GM19351 (cell line): ENCODE results near the gene DIPK1A.

Experiments used
- ATAC-seq: cut with Tn5 transposase; IDR thresholded peaks from one replicate; pipeline ENCODE4 v1.9.1; 2021; ENCODE audit warnings: mild to moderate bottlenecking, moderate library complexity; ENCODE audit not compliant: unreplicated experiment

DIPK1A gene

DNA sequence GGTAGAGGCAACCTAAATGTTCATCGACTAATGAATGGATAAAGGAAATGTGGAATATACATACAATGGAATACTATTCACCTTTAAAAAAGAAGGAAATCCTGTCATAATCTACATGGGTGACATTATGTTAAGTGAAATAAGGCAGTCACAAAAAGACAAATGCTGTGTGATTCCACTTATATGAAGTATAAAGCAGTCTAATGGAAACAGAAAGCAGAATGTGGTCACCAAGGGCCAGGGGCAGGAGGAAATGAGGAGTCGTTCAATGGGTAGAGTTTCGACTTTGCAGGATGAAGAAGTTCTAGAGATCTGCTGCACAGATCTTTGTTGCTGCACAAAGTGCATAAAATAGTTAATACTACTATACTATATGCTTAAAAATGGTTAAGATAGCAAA is 7.8 kb downstream of the DIPK1A start:
- ATAC-seq, result peak; percentile 60

DNA sequence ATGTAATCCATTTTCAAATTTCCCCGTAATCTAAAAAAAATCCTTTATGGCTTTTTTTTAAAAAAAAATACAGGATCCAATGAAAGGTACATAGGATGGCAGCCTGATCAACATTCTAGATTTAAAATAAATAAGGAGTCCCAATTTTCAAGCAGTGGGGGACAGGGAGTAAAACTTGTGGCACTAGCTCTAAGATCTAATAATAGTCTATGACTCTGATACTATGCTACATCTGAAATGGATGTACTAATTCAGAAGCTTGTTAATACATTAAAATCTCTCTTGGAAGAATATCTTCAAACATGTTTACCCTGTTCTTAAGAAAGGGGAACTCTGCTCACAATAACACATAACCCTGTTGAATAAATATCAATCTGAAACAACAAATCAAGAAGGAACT is 8.5 kb downstream of the DIPK1A start:
- no peak for ATAC-seq

DNA sequence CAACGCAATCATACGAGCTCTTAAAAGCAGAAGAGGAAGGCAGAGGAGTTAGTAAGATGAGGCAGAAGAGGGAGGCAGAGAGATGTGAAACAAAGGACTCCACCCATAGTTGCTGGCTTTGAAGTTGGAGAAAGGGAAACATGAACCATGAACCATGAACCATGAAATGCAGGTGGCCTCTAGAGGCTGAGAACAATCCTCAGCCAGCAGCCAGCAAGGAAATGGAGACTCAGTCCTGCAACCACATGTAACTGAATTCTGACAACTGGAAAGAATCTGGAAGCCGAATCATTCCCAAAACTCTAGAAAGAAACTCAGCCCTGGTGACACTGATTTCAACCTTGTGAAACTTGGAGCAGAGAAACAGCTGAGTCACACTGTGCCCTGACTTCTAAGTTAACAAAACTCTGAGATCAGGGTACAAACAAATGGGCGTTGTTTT is 10.1 kb downstream of the DIPK1A start:
- ATAC-seq, result peak; percentile 69

DNA sequence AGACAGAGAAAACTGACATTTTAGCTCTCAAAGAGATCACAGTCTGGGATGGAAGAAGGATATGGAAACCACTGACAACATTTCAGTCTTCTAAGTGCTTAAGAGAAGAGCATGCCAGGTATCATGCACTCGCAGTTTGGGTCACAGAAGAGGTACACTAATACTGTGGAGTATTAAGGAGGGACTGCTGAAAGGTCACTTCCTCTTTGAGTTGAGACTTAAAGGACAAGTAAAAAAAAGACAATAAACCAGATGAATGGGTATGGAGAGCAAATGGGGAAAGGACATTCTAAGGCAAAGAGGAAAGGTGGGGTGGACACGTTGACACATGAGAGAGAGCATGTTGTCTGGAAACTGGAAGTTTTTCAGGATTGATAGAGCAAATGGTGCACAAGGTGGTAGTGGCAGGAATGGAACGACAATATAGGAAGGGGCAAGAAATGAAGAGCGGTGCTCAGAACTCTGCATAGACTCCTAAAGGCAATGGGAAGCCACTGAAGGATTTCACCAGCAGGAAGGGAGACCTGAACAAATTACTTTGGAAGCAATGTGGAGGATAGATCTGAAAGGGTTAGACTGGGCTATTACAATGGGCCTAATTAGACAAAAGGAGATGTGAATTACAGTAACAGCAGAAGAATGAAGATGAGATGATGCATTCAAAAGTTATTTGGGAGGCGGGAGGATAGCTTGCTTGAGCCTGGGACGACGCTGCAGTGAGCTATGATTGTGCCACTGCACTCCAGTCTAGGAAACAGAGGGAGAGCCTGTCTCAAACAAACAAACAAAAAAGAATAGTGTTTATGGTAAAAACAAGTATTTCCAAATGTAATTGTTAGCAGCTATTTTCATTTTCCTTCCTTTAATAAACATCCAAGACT is 11.1 kb downstream of the DIPK1A start:
- ATAC-seq, result peak; percentile 49

DNA sequence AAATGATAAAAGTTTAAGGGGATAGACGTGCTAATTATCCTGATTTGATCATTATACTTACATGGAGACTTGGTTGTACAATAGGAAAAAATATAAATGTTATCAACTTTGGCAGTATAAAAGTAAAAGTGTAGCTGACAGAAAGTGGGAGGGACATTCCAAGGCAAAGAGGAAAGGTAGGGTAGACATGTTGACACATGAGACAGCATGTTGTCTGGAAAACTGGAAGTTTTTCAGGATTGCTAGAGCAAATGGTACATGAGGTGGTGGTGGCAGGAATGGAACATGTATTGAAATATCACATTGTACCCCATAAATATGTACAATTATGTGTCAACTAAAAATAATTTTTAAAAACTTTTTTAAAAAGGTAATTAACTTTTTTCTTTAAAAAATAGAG is 13.2 kb downstream of the DIPK1A start:
- no peak for ATAC-seq

DNA sequence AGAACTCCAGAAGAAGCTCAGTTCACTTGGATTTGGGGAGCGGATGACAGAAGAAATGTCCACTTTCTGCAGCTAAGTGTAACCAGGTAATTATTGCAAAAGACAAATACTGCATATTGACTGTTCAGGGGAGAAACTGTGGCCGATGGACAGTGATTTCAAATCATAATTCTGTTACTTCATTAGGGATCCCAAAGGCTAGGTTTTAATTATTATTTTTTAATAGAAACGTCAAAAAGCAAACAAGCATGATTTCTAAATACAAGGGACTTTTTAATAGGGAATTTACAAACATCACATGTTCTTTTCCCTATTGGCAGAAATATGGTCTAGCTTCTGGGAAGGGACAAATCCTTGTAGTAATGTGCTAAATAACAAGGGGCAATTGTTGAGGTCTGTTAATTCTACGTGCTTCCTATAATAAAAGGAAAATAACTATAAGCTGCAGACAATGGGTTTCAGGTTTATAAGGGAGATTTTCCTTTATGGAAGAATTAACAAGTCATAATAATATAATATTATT is 15.5 kb downstream of the DIPK1A start:
- ATAC-seq, result no peak

DNA sequence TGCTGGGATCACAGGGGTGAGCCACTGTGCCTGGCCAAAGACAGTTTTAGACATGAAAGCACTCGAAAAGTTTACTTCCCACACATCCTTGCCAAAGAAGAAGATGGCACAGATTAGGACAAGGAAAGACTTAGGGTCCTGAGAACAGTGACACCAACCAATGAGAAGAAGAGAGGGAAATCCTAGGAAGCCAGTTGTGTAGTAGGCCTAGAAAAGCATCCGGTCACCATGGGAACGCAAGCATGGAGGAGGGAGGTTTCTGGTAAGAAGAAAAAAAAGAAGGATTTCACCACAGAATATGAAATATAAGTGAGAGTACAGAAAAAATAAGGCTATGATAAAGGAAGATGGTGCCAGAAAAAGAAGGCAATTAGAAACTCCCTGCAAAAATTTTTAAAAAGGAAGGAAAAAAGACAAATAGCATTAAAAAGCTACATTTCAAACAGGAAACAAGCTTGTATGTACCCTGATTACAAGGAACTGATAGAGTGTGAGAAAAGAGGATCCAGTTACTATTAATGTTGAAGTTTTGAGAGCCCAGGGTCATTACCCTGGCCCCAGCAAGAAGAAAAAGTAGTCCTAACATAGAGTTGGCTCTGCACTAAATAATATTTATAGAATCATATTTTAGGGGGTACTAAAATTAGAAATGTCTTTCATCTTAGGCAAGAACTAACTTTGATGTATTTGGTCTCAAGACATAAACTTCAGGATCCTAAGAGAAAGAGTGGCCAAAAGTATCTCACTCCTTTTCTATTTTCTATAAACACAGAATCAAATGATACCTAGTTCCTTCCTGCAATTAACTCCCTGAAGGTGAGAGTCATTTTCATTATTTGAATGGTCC is 16.1 kb downstream of the DIPK1A start:
- peak; percentile 43 for ATAC-seq

DNA sequence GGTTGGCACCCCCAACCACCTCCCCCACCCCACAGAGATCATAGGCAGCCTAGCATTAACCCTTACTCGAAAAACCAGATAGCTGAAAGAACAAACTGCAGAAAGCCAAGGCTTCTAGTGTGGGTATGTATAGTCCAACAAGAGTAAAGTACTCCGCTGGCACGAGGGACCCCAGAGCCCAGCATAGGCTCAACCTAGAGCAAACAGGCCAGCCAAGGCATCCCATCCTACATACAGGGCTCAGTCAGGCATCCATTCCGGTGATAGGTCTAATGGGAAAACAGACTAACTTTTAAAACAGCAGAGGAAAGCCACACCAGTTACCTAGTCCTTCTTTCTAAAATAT is 17.8 kb downstream of the DIPK1A start:
- ATAC-seq, result no peak

DNA sequence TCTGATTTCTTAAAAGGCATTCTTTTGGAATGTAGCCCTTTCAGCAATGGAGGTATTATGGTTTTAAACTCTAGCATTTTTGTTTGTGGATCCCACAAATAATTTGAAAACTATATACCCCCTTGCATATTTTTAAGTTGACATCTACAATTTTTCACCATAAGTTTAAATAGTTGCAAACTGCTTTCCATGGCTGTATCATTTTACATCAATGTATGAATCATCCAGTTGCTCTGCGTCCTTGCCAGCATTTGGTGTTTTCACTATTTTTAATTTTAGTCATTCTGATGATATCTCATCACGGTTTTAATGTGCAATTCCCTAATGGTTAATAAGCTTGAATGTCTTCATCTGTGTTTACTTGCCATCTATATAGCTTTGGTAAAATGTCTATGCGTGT is 20.7 kb downstream of the DIPK1A start:
- ATAC-seq, result no peak

DNA sequence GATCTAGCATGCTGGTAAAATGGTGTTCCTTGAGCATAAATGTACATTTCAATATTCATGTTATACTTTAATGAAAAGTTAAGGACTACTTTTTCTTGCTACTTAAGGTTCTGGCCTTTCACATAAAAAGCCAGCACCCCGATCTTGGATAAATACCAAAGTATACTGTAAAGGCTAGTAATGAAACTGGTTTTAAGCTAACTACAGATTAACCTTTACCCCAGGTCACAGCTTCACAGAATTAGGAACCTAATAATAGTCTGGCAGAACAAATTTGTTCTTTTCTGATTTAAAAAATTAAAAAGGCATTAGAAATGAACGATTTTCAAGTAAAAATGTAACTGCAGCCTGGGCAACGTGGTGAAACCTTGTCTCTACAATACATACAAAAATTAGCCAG is 23.5 kb downstream of the DIPK1A start:
- ATAC-seq, result no peak

DNA sequence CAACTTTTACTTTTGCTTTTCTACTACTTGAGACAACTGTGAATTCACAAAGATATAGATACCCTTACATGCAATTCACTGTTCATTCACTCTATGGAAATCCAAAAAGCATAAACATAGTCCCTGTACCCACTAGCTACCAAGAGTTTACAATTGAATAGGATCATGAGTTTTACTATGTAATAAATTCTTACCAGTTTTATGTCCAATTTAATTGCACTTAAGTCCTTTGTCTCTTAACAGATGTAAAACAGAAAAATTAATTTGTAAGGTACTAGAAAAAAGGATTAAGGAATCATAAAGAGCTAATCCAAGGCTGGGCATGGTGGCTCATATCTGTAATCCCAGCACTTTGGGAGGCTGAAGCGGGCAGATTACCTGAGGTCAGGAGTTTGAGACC is 24.4 kb downstream of the DIPK1A start:
- no peak for ATAC-seq

DNA sequence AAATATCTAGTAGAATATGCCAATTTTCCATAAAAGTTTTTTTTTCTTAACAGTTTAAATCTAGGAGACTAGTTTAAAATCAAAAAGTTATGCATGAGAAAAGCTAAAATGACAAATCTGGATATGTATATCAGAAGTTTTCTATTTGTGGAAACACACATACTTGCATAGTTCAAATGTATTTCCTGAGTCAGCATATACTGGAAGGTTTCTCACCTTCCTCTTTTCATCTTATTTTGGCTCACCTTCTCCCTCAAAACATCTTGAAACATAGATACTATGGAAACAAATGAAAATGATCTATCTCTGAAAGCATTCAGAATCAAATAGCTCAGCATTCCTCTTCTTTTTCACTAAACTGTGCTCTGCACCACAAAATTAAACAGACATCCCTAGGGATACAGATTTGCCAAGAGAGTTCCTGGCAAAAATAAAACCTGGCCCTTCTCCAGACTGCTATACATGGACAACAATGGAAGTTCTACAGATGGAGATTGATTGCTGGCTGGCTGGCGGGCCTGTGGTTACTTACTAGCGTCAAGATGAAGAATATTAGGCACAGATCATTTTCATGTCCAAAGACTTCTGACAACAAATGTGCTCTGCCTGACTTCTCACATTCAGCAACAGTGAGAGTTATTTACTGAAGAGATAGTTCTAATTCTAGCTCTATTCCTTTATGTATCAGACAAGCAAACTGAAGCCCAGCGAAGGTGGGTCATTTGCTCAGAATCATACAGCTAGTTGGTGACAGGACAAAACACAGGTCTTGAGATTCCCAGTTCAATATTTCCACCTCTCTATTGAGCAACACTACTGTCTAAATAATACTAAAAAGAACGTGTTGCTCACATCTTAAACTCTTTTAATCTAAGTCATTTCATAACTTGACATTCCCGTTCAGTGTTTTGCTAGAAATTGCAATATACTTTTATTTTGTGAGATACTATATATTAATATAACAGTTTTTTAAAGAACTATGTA is 26.6 kb downstream of the DIPK1A start:
- ATAC-seq, result no peak

DNA sequence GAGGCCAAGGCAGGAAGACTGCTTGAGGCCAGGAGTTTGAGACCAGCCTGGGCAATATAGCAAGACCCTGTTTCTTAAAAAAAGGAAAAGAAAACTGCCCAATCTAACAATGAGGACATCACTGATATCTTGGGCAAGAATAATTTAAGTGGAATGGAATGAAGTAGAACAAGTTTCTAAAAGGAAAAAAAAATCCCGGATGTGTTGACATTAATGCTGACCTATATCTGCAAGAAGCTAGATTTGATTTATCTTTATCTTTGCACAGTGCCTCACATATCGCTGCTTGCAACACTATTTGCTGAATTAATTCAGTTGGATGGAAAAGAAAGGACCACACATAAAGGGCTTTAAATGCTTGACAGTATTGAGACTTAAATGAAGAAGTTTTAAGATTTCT is 27.8 kb downstream of the DIPK1A start:
- ATAC-seq, result no peak

DNA sequence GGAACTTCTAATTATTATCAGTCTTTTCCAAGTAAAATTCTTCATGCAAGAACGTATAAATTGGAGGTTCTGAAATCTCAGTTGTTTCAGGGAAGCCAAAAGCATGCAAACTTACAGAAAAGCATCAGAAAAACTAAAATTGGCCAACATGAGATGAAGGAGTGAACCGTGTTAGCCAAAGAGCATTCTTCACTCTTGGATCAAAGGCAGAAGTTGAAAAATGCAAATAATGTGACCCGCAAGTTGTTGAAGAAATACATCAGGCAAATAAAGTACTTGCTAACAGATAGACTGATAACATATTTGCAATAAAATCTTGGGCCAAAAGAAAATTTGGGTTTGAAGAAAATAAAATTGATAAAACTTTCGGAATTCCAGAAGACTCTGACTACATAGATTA is 29.6 kb downstream of the DIPK1A start:
- ATAC-seq, result no peak

DNA sequence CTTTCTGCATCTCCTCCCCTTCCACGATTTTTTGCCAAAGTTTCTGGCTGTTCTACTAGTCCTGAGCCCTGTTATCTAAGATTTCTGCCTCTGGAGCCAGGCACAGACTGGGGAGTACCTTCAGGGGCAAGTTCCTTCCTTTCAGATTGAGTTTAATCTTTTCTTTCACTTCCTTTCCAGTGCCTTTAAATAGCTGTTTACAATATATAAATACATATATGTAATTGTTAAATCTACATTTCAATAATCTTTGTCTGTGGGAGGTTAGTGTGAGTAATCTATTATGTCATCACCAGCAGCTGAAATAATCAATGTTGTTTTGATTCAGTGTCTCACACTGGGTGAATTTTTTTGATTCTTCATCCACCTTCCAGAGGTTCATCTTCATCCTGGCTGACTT is 31.8 kb downstream of the DIPK1A start:
- peak; percentile 66 for ATAC-seq

DNA sequence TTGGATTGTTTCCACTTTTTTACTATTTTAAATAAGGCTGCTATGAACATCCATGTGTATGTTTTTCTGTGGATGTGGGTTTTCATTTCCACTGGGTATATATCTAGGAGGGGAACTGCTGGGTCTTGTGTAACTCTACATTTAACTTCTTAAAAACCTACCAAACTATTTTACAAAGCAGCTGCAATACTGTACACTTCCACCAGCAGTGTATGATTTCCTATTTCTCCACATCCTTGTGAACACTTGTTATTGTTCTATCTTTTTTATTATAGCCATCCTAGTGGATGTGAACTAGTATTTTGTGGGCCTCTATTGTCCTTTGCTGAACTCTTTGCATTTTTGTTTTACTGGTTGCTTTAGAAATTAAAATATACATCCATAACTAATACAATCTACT is 33.4 kb downstream of the DIPK1A start:
- ATAC-seq, result no peak

DNA sequence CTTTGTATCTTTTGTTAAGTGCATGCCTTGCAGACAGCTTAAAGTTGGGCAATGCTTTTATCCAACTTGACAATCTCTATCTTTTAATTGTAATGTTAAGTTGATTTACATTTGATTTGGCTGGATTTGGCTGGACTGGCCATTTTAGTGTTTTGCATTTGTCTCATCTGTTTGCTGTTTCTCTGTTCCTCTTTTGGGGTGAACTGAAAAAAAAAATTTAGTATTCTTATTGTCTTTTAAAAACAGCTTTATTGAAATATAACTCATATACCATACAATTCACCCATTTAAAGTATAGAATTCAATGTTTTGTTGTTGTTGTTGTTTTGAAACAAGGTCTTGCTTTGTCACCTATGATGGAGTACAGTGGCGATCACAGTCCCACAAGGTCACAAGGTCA is 34.4 kb downstream of the DIPK1A start:
- no peak for ATAC-seq

DNA sequence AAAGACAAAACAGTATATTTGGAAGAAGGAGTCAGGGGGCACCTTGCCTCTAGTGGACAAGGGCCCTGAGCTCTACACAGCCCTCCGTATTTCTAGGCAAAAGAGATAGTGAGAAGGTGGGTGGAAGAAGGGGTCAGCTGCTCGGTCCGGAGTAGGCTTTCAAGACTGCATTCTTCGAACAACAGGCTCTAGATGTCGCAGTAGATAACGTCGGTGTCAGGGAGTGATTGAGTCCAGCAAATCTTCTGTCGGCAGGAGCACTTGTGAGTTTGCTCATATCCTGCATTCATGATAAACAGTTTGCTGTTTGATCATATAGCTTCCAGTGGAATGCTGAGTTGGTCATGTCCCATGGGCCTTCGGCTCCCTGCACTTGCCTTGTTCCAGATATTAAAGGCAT is 36.8 kb downstream of the DIPK1A start:
- no peak for ATAC-seq

DNA sequence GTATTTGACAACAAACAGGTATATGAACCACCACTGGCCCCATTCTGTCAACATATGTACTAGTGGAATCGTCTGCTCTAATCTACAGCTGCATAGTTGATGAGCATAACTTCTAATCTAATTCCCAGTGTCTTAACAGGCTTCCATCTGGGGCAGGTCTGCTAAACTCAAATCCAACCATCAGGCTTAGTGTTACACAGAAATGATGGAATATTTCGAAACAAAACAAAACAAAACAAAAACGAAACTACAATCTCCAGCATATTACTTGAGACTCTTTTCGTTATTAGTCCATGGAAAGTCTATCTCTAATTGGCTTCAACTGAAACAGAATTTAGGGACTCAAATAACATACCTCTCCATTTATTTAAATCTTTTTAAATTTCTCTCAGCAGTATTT is 37.6 kb downstream of the DIPK1A start:
- ATAC-seq, result no peak

DNA sequence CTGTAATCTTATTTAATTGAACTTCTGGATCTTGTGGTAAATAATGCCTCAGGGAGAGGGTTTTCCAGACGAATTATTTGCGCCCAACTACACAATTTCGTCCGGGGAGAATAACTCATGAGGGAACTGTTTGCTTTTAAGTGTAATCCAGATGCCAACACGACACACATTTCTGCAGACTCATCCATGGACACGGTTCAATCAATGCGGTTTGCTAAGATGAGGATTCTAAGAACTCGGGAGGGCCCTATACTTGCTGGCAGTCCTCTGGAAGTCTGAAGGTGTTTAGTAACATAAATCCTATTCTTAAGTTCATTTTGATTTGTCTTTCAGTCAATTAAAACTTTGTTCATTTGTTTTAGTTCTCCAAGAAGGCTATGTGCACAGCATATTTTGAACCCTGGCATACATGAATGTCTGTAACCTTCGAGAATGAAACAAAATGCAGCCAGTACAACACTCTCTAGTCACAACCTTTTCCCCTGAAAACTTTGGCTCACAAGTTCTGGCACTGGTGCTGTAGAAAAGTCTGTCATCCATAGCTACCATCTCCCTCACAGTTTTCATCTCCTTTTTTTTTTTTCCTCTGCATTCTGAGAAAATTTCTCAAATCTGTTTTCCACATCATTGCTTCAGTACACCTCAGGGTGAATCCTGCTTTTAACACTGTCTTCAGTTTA is 38.8 kb downstream of the DIPK1A start:
- no peak for ATAC-seq
